ENCODE results near the gene MED13L. TPM values are rescaled to one million over a fixed set of nuclear protein-coding genes. Genes with fewer than 3 reads are reported as not detected.

Gene MED13L
- total and polyA plus RNA-seq, 8 donors: 10.3 to 93.8 (median 53.0) TPM

DNA sequence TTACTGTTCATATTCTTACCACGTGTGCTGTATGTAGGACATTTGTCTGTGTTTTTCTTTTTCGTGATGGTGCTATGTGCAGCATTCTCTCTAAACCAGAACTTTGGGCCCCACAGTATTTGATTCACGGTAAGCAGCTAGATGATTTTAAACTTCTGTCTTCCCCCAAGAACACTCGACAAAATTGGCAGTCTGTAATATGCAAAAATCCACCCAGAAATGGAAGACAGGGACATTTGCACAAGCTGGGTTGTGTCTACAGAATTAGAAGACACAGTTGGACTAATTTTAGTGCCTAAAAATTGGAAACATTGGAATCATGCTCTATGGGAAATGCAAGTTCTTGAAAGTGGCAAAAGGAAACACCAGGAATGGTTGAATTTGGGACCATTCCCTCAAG lies 24.1 kb upstream of the MED13L start:
- DNase-seq (no peak), ATAC-seq (no peak), FAIRE-seq (no peak)
- no peaks in the 10 kb centered on the region for H3K27me3 ChIP-seq
- H3K36me3 ChIP-seq: no peaks in the 10 kb centered on the region
- intact Hi-C loops (cut with DNase I): no loop called here
- H3K4me1 ChIP-seq: peaks cover 0 to 10% (median 0%) of the 10 kb centered on the region in 3 donors
- H3K9me3 ChIP-seq: no peaks in the 10 kb centered on the region
- H3K4me3 ChIP-seq: no peak overlapping the region
- H3K27ac ChIP-seq: no peak overlapping the region
- TF ChIP-seq, protein P1, sequence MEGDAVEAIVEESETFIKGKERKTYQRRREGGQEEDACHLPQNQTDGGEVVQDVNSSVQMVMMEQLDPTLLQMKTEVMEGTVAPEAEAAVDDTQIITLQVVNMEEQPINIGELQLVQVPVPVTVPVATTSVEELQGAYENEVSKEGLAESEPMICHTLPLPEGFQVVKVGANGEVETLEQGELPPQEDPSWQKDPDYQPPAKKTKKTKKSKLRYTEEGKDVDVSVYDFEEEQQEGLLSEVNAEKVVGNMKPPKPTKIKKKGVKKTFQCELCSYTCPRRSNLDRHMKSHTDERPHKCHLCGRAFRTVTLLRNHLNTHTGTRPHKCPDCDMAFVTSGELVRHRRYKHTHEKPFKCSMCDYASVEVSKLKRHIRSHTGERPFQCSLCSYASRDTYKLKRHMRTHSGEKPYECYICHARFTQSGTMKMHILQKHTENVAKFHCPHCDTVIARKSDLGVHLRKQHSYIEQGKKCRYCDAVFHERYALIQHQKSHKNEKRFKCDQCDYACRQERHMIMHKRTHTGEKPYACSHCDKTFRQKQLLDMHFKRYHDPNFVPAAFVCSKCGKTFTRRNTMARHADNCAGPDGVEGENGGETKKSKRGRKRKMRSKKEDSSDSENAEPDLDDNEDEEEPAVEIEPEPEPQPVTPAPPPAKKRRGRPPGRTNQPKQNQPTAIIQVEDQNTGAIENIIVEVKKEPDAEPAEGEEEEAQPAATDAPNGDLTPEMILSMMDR (IDR thresholded peaks at IDR 0.05): no peak
- WGBS, 2 donors: 88% methylated on average over 4 of the region's 4 CpGs

DNA sequence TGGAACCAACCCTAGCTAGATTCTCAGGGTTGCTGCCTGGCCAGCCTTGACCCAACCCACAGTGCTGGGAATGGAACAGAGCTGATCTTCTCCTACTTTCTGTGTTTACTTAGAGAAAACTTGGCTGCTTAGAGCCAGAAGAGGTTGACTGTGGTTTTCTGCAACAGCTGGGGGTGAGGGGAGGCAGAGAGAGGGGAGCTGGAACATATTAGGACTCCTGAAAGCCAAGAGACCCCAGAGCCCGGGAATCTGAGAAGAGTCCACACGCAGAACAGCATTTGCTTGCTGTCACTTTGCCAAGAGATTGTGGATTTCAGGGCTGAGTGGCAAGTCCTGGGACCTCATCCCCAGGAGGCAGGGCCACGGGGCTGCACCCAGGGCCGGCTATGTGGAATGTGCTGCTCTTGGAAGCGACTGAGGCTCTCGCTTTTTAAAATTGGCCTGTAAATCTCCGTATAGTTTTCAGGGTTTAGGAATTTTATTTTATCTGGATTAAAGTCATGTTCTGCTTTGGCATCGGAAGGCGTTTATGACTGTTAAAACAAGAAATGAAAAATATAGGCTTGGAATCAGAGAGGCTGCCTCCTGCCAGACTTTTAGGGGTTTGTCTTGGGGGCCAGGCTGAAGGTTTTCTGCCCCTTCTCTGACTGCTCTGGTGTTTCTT lies 22.3 kb upstream of the MED13L start:
- peak in 1 of 6 donors; percentile 11 for DNase-seq
- Histone ChIP-seq H3K4me3 (no peak overlapping the region), H3K27ac (peak overlapping the region in 1 of 4 donors; percentile 50), H3K36me3 (no peaks in the 10 kb centered on the region), H3K27me3 (no peaks in the 10 kb centered on the region), H3K4me1 (peaks cover 0 to 10% (median 0%) of the 10 kb centered on the region in 3 donors), H3K9me3 (no peaks in the 10 kb centered on the region)
- TF ChIP-seq, protein P1 (IDR thresholded peaks at IDR 0.05): no peak
- WGBS, 2 donors: 40 to 46% methylated on average over 9 of the region's 9 CpGs
- peak; percentile 52 to 76 (median 72) for ATAC-seq
- no peak for FAIRE-seq
- intact Hi-C loops (cut with DNase I): no loop called here

DNA sequence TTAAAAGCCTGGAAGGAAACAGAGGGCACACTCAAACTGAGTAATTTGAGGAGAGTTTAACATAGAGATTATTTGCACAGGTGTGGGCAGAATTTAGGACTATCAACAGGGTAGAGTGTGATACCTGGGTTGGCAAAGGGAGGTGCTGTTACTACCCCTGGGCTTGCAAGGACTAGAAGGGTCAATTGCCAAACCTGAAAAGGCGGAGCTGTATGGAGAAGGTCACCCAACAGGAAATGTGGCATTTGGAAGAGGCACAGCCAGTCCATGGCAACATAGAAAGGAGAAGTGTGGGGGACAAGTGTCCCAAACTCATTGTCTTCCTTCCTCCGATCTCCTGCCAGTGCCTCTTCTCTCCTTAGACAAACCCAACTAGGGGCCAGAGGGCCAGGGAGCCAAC lies 21.6 kb upstream of the MED13L start:
- ATAC-seq: peak; percentile 77 to 91 (median 81)
- WGBS, 2 donors: 48 to 51% methylated on average over 2 of the region's 2 CpGs
- intact Hi-C loops (cut with DNase I): no loop called here
- no peaks in the 10 kb centered on the region for H3K9me3 ChIP-seq
- H3K36me3 ChIP-seq: no peaks in the 10 kb centered on the region
- peaks cover 0 to 10% (median 0%) of the 10 kb centered on the region in 3 donors for H3K4me1 ChIP-seq
- peak in 2 of 6 donors; percentile 56 to 63 for DNase-seq
- peak overlapping the region in 1 of 4 donors; percentile 50 for H3K27ac ChIP-seq
- no peak for FAIRE-seq
- TF ChIP-seq, protein P1 (IDR thresholded peaks at IDR 0.05): no peak
- H3K4me3 ChIP-seq: no peak overlapping the region
- no peaks in the 10 kb centered on the region for H3K27me3 ChIP-seq

DNA sequence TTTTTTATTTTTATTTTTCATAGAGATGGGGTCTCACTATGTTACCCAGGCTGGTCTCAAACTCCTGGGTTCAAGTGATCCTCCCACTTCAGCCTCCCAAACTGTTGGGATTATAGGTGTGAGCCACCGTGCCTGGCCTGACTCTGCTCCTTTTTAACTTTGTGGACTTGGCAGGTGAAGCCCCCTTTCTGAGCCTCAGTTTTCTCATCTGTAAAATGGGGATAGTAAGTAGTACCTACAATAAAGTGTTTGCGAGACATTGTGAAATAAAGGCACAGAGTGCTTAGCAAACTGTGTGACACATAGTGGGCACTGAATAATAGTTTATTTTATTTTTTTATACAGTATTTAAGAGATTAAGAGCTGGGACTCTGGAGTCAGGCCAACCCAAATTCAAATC lies 21.1 kb upstream of the MED13L start:
- no peak for FAIRE-seq
- intact Hi-C loops (cut with DNase I): no loop called here
- no peaks in the 10 kb centered on the region for H3K36me3 ChIP-seq
- TF ChIP-seq, protein P1 (IDR thresholded peaks at IDR 0.05): no peak
- peak in 3 of 4 donors; percentile 15 to 29 (median 21) for ATAC-seq
- no peaks in the 10 kb centered on the region for H3K9me3 ChIP-seq
- 68 to 76% methylated on average over 2 of the region's 2 CpGs for WGBS, 2 donors
- peaks cover 0 to 10% (median 0%) of the 10 kb centered on the region in 3 donors for H3K4me1 ChIP-seq
- H3K27me3 ChIP-seq: no peaks in the 10 kb centered on the region
- no peak overlapping the region for H3K27ac ChIP-seq
- DNase-seq: no peak
- H3K4me3 ChIP-seq: no peak overlapping the region

DNA sequence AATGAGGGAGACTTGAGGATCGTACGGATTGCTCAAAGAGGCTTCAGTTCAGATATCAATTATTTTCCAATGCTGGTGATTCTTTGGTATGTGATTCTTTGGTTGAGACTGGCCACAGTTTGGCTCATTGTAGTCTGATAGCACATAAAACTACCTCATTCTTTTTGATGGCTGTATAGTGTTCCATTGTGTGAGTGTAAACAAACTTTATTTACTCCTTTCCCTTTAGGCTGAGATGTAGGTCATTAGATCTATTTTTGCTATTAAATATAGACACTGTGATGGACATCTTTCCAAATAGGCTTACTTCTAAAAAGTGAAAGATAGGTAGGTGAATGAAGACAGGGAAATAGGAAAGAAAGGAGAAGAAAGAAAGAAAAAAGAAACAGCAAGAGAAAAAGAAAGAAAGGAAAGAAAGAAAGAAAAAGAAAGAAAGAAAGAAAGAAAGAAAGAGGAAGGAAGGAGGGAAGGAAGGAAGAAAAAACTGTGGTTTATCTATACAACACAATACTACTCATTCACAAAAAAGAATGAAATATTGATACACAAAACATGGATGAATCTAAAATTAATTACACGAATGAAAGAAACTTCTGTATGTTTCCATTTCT lies 19.8 kb upstream of the MED13L start:
- Histone ChIP-seq H3K4me1 (peaks cover 0 to 10% (median 0%) of the 10 kb centered on the region in 3 donors), H3K27me3 (no peaks in the 10 kb centered on the region), H3K27ac (no peak overlapping the region), H3K4me3 (no peak overlapping the region), H3K36me3 (no peaks in the 10 kb centered on the region), H3K9me3 (no peaks in the 10 kb centered on the region)
- no peak for ATAC-seq
- FAIRE-seq: no peak
- WGBS, 2 donors: 92 to 94% methylated on average over 3 of the region's 3 CpGs
- intact Hi-C loops (cut with DNase I): no loop called here
- DNase-seq: no peak
- TF ChIP-seq, protein P1 (IDR thresholded peaks at IDR 0.05): no peak

All from pancreas (tissue), 10 donors.